Measurements from ENCODE around the gene FOXK1. TPM values are rescaled to one million over a fixed set of nuclear protein-coding genes. Genes with fewer than 3 reads are reported as not detected.

The FOXK1 gene
- polyA plus RNA-seq, 3 donors, result 11.1 to 14.4 (median 11.9) TPM

- no peak for DNase-seq (ENCODE audit: low read depth in 3 of 3, low spot score in 2 of 3)
Measured at GRCh38 chr7:4814433-4814832, 132.3 kb downstream of the FOXK1 start.

- no peak for DNase-seq (ENCODE audit: low read depth in 3 of 3, low spot score in 2 of 3)
Measured at GRCh38 chr7:4815121-4815520, 133.0 kb downstream of the FOXK1 start.

GRCh38 chr7:4815609-4816418 lies 133.7 kb downstream of the FOXK1 start:
- no peak for DNase-seq (ENCODE audit: low read depth in 3 of 3, low spot score in 2 of 3)

GRCh38 chr7:4816419-4817080 lies 134.5 kb downstream of the FOXK1 start:
- DNase-seq (ENCODE audit: low read depth in 3 of 3, low spot score in 2 of 3), result no peak

GRCh38 chr7:4817178-4817901 lies 135.2 kb downstream of the FOXK1 start:
- no peak for DNase-seq (ENCODE audit: low read depth in 3 of 3, low spot score in 2 of 3)

GRCh38 chr7:4818000-4818794 lies 136.1 kb downstream of the FOXK1 start:
- no peak for DNase-seq (ENCODE audit: low read depth in 3 of 3, low spot score in 2 of 3)

GRCh38 chr7:4819560-4820404 lies 137.7 kb downstream of the FOXK1 start:
- DNase-seq (ENCODE audit: low read depth in 3 of 3, low spot score in 2 of 3), result no peak

GRCh38 chr7:4820405-4820966 lies 138.4 kb downstream of the FOXK1 start:
- DNase-seq (ENCODE audit: low read depth in 3 of 3, low spot score in 2 of 3), result no peak

Other genes starting within 250 kb of the FOXK1 start
- gene AP5Z1, start 93.3 kb downstream of the FOXK1 start, polyA plus RNA-seq (ENCODE audit: insufficient read length in 3 of 3), result 10 to 100 TPM; 13.4 to 19.4 (median 15.9) TPM
- gene PAPOLB, start 179.7 kb downstream of the FOXK1 start, polyA plus RNA-seq (ENCODE audit: insufficient read length in 3 of 3), result under 1 TPM; 0.06 to 0.11 (median 0.07) TPM
- 1 to 10 TPM; 1.3 to 2.1 (median 1.7) TPM for gene RADIL, start 201.4 kb downstream of the FOXK1 start, polyA plus RNA-seq (ENCODE audit: insufficient read length in 3 of 3)